Lower leg skin (tissue), 4 donors: ENCODE results near the gene COL24A1. TPM values are rescaled to one million over a fixed set of nuclear protein-coding genes. Genes with fewer than 3 reads are reported as not detected.

Experiments
- DNase-seq, 2 donors: peaks; one replicate each; pipeline ENCODE4 v3.0.0-alpha.2; 2019; ENCODE audit warnings: low spot score in 2 of 2
- H3K4me3 ChIP-seq: fragments of 200-600 bp; sonication (generic); 2 replicates; pipeline ENCODE4 v1.5.1; 2017; ENCODE audit warnings: mild to moderate bottlenecking, low read depth; ENCODE audit not compliant: poor library complexity, severe bottlenecking
- CTCF ChIP-seq, 3 donors: fragments of 450-650 bp; IDR thresholded peaks; one replicate each; pipeline ENCODE4 v1.5.1; 2016; ENCODE audit warnings: antibody characterized with exemption in 3 of 3, mild to moderate bottlenecking in 3 of 3, moderate library complexity in 2 of 3
- POLR2A ChIP-seq, 2 donors: fragments of 450-650 bp; IDR thresholded peaks; one replicate each; pipeline ENCODE4 v1.6.1; 2016 to 2017; ENCODE audit warnings: antibody characterized with exemption in 2 of 2, mild to moderate bottlenecking in 1 of 2, moderate library complexity in 1 of 2
- WGBS, 2 donors: methylation state at CpG; one replicate each; pipeline ENCODE4 v1.1.5; 2018; 5-methylcytosine and 5-hydroxymethylcytosine counted together
- intact Hi-C: fragments of 100-400 bp; cut with DNase I; formaldehyde crosslinking; loops from one replicate; pipeline ENCODE4 v1.15.0; 2023; ENCODE audit warnings: low total_unique reads
- total RNA-seq, 4 donors: library from RNA; depleted of rRNA; stranded (reverse); fragments of >200 nt; gene quantifications; one replicate each; pipeline ENCODE4 v1.1.0, GENCODE V29; 2016

COL24A1 gene
- total RNA-seq, 4 donors from 2014 or later: 0.17 to 1.3 (median 0.80) TPM

GRCh38 chr1:85707267-85707989, 449.1 kb downstream of the COL24A1 start:
- WGBS, 2 donors: 15 to 19% methylated on average over 13 of the region's 13 CpGs

GRCh38 chr1:85705940-85706339, 450.6 kb downstream of the COL24A1 start:
- intact Hi-C loops: no loop called here
- DNase-seq: no peak
- no peak overlapping the region for H3K4me3 ChIP-seq
- TF ChIP-seq POLR2A (IDR thresholded peaks at IDR 0.05): no peak
- TF ChIP-seq CTCF (IDR thresholded peaks at IDR 0.05): no peak
- WGBS, 2 donors: 93 to 97% methylated on average over 3 of the region's 3 CpGs

More at GRCh38 chr1:85707267-85707989, 449.1 kb downstream of the COL24A1 start:
- intact Hi-C loops: no loop called here
- peak overlapping the region; percentile 98 for H3K4me3 ChIP-seq
- no peak for TF ChIP-seq POLR2A (IDR thresholded peaks at IDR 0.05)
- TF ChIP-seq CTCF (IDR thresholded peaks at IDR 0.05): no peak
- no peak for DNase-seq

- 83 to 90% methylated on average over 4 of the region's 4 CpGs for WGBS, 2 donors
- H3K4me3 ChIP-seq: no peak overlapping the region
- intact Hi-C loops: no loop called here
- DNase-seq: no peak
- TF ChIP-seq POLR2A (IDR thresholded peaks at IDR 0.05): no peak
- no peak for TF ChIP-seq CTCF (IDR thresholded peaks at IDR 0.05)
Observed at GRCh38 chr1:85700422-85700821, 456.1 kb downstream of the COL24A1 start.

- no peak for TF ChIP-seq POLR2A (IDR thresholded peaks at IDR 0.05)
- no peak for TF ChIP-seq CTCF (IDR thresholded peaks at IDR 0.05)
- intact Hi-C loops: no loop called here
Observed at GRCh38 chr1:85697895-85698294, 458.7 kb downstream of the COL24A1 start.

GRCh38 chr1:85692730-85693314, 463.8 kb downstream of the COL24A1 start:
- TF ChIP-seq POLR2A (IDR thresholded peaks at IDR 0.05): no peak
- no peak for TF ChIP-seq CTCF (IDR thresholded peaks at IDR 0.05)
- WGBS, 2 donors: 44 to 45% methylated on average over 1 of the region's 1 CpG
- H3K4me3 ChIP-seq: no peak overlapping the region
- DNase-seq: no peak
- intact Hi-C loops: loop anchor here (5.0 kb wide), 1 partner anchor 386 kb away; no protein-coding TSS in a partner anchor

More at GRCh38 chr1:85697895-85698294, 458.7 kb downstream of the COL24A1 start:
- DNase-seq: no peak
- H3K4me3 ChIP-seq: no peak overlapping the region
